Measurements from ENCODE around the gene BTBD10.
"Not testable (repeated sequence)": the region's sequence is repeated elsewhere in the genome, so short reads cannot be mapped to it uniquely, and the experiment has no call there.

- not testable (repeated sequence) for TF ChIP-seq EZH2phosphoT487 (IDR thresholded peaks at IDR 0.05; ENCODE audit: unreplicated experiment); POLR2AphosphoS5 (IDR thresholded peaks at IDR 0.05; ENCODE audit: low read depth); JUNB (IDR thresholded peaks at IDR 0.05; ENCODE audit: unreplicated experiment); ZNF114 (CRISPR knock-in tag; IDR thresholded peaks at IDR 0.05); EZH2 (IDR thresholded peaks at IDR 0.05; ENCODE audit: low read depth, unreplicated experiment); CTCF (conservative IDR thresholded peaks at IDR 0.05; ENCODE audit: low read depth in 2 of 2); REST (IDR thresholded peaks at IDR 0.05; ENCODE audit: unreplicated experiment); NANOG (IDR thresholded peaks at IDR 0.05; ENCODE audit: borderline replicate concordance); CREB1 (CRISPR knock-in tag; IDR thresholded peaks at IDR 0.05; ENCODE audit: low read depth); ETS1 (IDR thresholded peaks at IDR 0.05); ZNF462 (CRISPR knock-in tag; IDR thresholded peaks at IDR 0.05); STAT1 (IDR thresholded peaks at IDR 0.05; ENCODE audit: unreplicated experiment); ZNF331 (CRISPR knock-in tag; IDR thresholded peaks at IDR 0.05; ENCODE audit: low read depth)
Measured at GRCh38 chr11:13436836-13437235, 26.2 kb downstream of the BTBD10 start.
